Epithelial cell of esophagus (primary cell): ENCODE measurements around the gene SPAAR.
A peak's percentile ranks its signal among the peaks of the same experiment; 100 is the strongest.

Source experiments
- DNase-seq: peaks from one replicate; pipeline ENCODE4 v3.0.0; 2010; ENCODE audit warnings: low read depth
- H3K4me3 ChIP-seq: 2 replicates; pipeline ENCODE4 v1.5.1; 2011; ENCODE audit warnings: mild to moderate bottlenecking, low read length, control low read depth
- TF ChIP-seq, protein P1 (sequence below): IDR thresholded peaks from 2 replicates; pipeline ENCODE4 v1.5.1; 2011; ENCODE audit warnings: low read depth, mild to moderate bottlenecking, low read length, control low read depth, inconsistent platforms; ENCODE audit not compliant: insufficient read depth; ENCODE audit errors: missing control alignments

SPAAR gene

DNA sequence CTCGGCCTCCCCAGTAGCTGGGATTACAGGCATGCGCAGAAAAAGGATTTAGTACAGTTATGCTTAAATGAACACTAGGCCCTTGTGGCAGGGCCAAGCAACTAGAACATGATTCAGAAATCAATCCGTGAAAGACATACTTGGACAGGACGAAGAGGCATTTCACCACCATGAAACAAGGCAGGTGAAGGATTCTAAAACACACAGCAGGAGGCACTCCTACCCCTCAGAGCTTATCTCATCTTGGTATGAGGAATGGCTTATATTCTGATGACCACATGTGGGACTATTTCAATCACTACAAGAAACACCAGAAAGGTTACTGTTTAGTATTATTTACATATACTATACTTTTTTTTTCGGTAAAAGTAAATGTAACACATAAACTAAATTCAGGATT, 33.0 kb downstream of the SPAAR start:
- DNase-seq: no peak
- TF ChIP-seq, protein P1, sequence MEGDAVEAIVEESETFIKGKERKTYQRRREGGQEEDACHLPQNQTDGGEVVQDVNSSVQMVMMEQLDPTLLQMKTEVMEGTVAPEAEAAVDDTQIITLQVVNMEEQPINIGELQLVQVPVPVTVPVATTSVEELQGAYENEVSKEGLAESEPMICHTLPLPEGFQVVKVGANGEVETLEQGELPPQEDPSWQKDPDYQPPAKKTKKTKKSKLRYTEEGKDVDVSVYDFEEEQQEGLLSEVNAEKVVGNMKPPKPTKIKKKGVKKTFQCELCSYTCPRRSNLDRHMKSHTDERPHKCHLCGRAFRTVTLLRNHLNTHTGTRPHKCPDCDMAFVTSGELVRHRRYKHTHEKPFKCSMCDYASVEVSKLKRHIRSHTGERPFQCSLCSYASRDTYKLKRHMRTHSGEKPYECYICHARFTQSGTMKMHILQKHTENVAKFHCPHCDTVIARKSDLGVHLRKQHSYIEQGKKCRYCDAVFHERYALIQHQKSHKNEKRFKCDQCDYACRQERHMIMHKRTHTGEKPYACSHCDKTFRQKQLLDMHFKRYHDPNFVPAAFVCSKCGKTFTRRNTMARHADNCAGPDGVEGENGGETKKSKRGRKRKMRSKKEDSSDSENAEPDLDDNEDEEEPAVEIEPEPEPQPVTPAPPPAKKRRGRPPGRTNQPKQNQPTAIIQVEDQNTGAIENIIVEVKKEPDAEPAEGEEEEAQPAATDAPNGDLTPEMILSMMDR: no peak
- H3K4me3 ChIP-seq: no peak overlapping the region

GRCh38 chr9:35944173-35944572, 34.9 kb downstream of the SPAAR start:
- no peak for DNase-seq
- H3K4me3 ChIP-seq: no peak overlapping the region
- TF ChIP-seq, protein P1: no peak

- no peak for DNase-seq
- H3K4me3 ChIP-seq: no peak overlapping the region
- TF ChIP-seq, protein P1: no peak
Measured at GRCh38 chr9:35944841-35945240, 35.6 kb downstream of the SPAAR start.

- TF ChIP-seq, protein P1: peak; percentile 97
- peak overlapping the region; percentile 44 for H3K4me3 ChIP-seq
- DNase-seq: peak; percentile 76
Measured at GRCh38 chr9:35945341-35946018, 36.2 kb downstream of the SPAAR start.

DNA sequence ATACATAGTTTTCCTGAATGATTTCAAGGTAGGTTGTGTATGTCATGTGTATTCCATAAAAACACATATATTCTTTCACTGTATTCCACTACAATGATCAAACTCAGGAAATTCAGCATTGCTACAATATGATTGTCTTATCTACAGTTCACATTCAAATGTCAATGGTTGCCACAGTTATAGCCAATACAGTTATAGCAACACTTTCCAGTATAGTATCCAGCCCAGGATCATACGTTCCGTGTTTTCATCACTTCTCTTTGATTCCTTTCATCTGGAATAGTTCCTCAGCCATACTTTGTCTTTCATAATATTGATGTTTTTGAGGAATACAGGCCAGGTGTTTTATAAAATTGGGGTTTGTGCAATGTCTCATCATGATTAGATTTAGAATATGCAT, 39.2 kb downstream of the SPAAR start:
- TF ChIP-seq, protein P1: no peak
- H3K4me3 ChIP-seq: no peak overlapping the region
- no peak for DNase-seq

GRCh38 chr9:35948901-35949318, 39.6 kb downstream of the SPAAR start:
- TF ChIP-seq, protein P1: no peak
- H3K4me3 ChIP-seq: no peak overlapping the region
- no peak for DNase-seq

GRCh38 chr9:35951736-35952135, 42.4 kb downstream of the SPAAR start:
- TF ChIP-seq, protein P1: no peak
- no peak overlapping the region for H3K4me3 ChIP-seq
- DNase-seq: peak; percentile 46
